ENCODE results near the gene TNFAIP8.

DNA sequence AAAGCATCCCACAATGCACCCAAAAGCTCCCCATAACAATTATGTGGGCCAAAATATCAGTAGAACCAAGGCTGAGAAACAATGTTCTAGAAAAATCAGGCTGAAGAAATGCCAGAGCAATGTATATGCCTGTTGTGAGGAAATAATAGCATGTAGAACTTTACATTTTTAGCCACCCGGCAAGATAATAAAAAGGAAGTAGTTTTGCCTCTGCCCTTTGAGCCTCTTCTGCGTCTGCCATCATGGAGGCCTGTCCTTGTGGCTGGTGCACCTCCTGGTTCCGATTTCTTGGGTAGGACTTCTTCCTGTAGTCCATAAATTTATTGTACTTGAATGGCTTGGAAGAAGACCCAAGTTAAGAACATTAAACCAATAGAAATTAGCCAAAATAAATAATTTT is 38.9 kb upstream of the TNFAIP8 start:
- TF ChIP-seq GATA2 (IDR thresholded peaks at IDR 0.05; ENCODE audit: low read depth, low read length), result no peak
- TF ChIP-seq GATA3 (IDR thresholded peaks at IDR 0.05; ENCODE audit: low read depth, low read length), result no peak
